Stimulated activated CD8-positive, alpha-beta memory T cell treated with anti-CD3 and anti-CD28 coated beads, Interleukin-2, amount 100 ng/mL, for 1 hour (primary cell): ENCODE results near the gene ZNF229.
"Not testable (repeated sequence)": the region's sequence is repeated elsewhere in the genome, so short reads cannot be mapped to it uniquely, and the experiment has no call there.

Source experiments
- DNase-seq, 2 donors: peaks; one replicate each; pipeline ENCODE4 v3.0.0-alpha.2; 2020; ENCODE audit warnings: low read depth in 2 of 2

ZNF229 gene

GRCh38 chr19:44447916-44448674, at the start of gene ZNF229:
ZNF229 (minus strand) TSS chr19:44448472; CDS start chr19:44442847, 5,625 bp downstream.
- peak; percentile 15 to 57 for DNase-seq

- DNase-seq: no peak
Observed at GRCh38 chr19:44496711-44497110, 48.4 kb upstream of the ZNF229 start.

- no peak for DNase-seq
Observed at GRCh38 chr19:44476559-44477408, 28.5 kb upstream of the ZNF229 start.

GRCh38 chr19:44468730-44469129, 20.5 kb upstream of the ZNF229 start:
- DNase-seq: not testable (repeated sequence)

GRCh38 chr19:44462600-44463286, 14.5 kb upstream of the ZNF229 start:
- DNase-seq: not testable (repeated sequence)

- not testable (repeated sequence) for DNase-seq
Observed at GRCh38 chr19:44456016-44456415, 7.7 kb upstream of the ZNF229 start.

GRCh38 chr19:44455100-44455499, 6.8 kb upstream of the ZNF229 start:
- no peak for DNase-seq

- no peak for DNase-seq
Observed at GRCh38 chr19:44452367-44452766, 4.1 kb upstream of the ZNF229 start.

- no peak for DNase-seq
Observed at GRCh38 chr19:44451687-44452086, 3.4 kb upstream of the ZNF229 start.

GRCh38 chr19:44438441-44438840, 9.8 kb downstream of the ZNF229 start:
- no peak for DNase-seq

GRCh38 chr19:44435441-44435840, 12.8 kb downstream of the ZNF229 start:
- DNase-seq: no peak

GRCh38 chr19:44430956-44431355, 17.3 kb downstream of the ZNF229 start:
- no peak for DNase-seq

GRCh38 chr19:44415553-44415952, 32.7 kb downstream of the ZNF229 start:
- DNase-seq: not testable (repeated sequence)

GRCh38 chr19:44401139-44402115, 46.8 kb downstream of the ZNF229 start, which contains the start of gene ZNF285:
ZNF285 (minus strand) TSS chr19:44401608; CDS start chr19:44397213, 4,395 bp downstream.
- peak; percentile 49 to 55 for DNase-seq

- not testable (repeated sequence) for DNase-seq
Observed at GRCh38 chr19:44389268-44389667, 59.0 kb downstream of the ZNF229 start.
